Tibial nerve (tissue), 4 donors: ENCODE data around the gene SERPINA1. TPM values are rescaled to one million over a fixed set of nuclear protein-coding genes. Genes with fewer than 3 reads are reported as not detected.

Source experiments
- DNase-seq, 2 donors: peaks; one replicate each; pipeline ENCODE4 v3.0.0-alpha.2; 2019; ENCODE audit warnings: low spot score in 2 of 2
- H3K27ac ChIP-seq, 4 donors: fragments of 200-600 bp; sonication (generic) in 3 of 4; one replicate each; pipeline ENCODE4 v1.5.1; 2017 to 2019; ENCODE audit warnings: mild to moderate bottlenecking in 1 of 4
- H3K27me3 ChIP-seq, 2 donors: fragments of 200-600 bp; sonication (generic) in 1 of 2; one replicate each; pipeline versions ENCODE4 v1.5.1 to v1.6.0; 2017 to 2019
- H3K36me3 ChIP-seq, 3 donors: fragments of 200-600 bp; sonication (generic); one replicate each; pipeline ENCODE4 v1.5.1; 2018 to 2019
- H3K4me1 ChIP-seq, 4 donors: fragments of 200-600 bp; sonication (generic) in 3 of 4; one replicate each; pipeline ENCODE4 v1.5.1; 2017 to 2019
- H3K4me3 ChIP-seq, 4 donors: fragments of 200-600 bp; sonication (generic) in 3 of 4; one replicate each; pipeline ENCODE4 v1.5.1; 2017 to 2019; ENCODE audit warnings: mild to moderate bottlenecking in 1 of 4, moderate library complexity in 1 of 4
- H3K9me3 ChIP-seq, 4 donors: fragments of 200-600 bp; sonication (generic) in 3 of 4; one replicate each; pipeline ENCODE4 v1.5.1; 2017 to 2019
- CTCF ChIP-seq, 5 experiments: fragments of 200-600 bp in 3 of 5; fragments of 450-650 bp in 2 of 5; sonication (generic) in 3 of 5; IDR thresholded peaks; one replicate each; pipeline ENCODE4 v1.5.1; 2016 to 2019; ENCODE audit warnings: antibody characterized with exemption in 5 of 5, mild to moderate bottlenecking in 3 of 5, moderate library complexity in 2 of 5
- EP300 ChIP-seq, 2 donors: sonication (generic); formaldehyde crosslinking; IDR thresholded peaks; one replicate each; pipeline ENCODE4 v1.6.1; 2017; ENCODE audit warnings: antibody characterized with exemption in 2 of 2, mild to moderate bottlenecking in 1 of 2
- POLR2A ChIP-seq, 2 donors: fragments of 450-650 bp; IDR thresholded peaks; one replicate each; pipeline ENCODE4 v1.6.1; 2017; ENCODE audit warnings: antibody characterized with exemption in 2 of 2, mild to moderate bottlenecking in 2 of 2, moderate library complexity in 2 of 2
- WGBS, 2 donors: methylation state at CpG; one replicate each; pipeline ENCODE4 v1.1.5; 2018; 5-methylcytosine and 5-hydroxymethylcytosine counted together
- total RNA-seq, 4 donors: library from RNA; depleted of rRNA; stranded (reverse); fragments of >200 nt; gene quantifications; one replicate each; pipeline ENCODE4 v1.1.0, GENCODE V29; 2016

Gene SERPINA1
- total RNA-seq, 4 donors from 2014 or later: 5.7 to 13.9 (median 9.0) TPM

DNA sequence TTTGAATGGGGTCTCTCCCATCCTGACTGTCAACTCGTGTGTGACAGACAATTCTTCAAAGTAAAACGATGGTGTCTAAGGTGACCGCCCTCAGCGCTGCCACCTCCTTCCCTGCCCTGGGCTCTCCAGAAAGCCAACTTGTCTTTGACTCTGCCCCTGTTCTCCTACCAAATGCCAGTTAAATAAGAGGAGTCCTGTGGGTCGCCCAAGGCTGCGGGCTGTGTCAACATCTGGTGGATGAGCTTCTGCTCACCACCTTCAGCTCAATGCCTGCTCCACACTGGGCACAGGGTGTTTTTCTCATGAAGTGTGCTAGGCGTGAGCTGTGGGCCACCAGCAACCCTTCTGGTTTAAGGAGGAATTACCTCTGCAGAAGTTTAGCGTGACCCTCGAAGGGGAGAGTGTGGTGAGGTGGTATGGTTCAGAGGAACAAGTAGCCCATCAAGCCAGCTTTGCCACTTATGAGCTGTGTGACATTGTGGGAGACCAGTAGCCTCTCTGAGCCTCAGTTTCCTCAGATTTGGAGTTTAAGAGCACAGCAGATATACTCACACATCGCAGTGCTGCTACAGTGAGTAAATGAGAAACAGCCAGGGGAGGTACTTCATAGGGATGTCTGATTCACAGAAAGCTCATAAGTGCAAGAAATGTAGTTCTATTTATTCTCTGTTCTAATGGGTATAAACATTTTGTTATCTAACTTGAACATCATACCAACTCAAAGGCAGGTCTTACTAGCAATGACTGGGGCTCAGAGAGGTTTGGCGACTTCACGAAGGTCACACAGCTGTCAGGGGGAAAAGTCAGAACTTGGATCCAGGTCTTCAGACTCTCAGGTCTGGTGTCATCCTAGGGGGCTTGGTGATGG, 12.1 kb downstream of the SERPINA1 start:
- H3K4me1 ChIP-seq: peaks cover 0 to 25% (median 0%) of the 10 kb centered on the region in 4 donors
- H3K27ac ChIP-seq: no peak overlapping the region
- no peaks in the 10 kb centered on the region for H3K9me3 ChIP-seq
- DNase-seq: no peak
- no peaks in the 10 kb centered on the region for H3K36me3 ChIP-seq
- WGBS, 2 donors: 88 to 95% methylated on average over 12 of the region's 12 CpGs
- no peaks in the 10 kb centered on the region for H3K27me3 ChIP-seq
- no peak overlapping the region for H3K4me3 ChIP-seq
- TF ChIP-seq CTCF (IDR thresholded peaks at IDR 0.05) (no peak), EP300 (IDR thresholded peaks at IDR 0.05) (no peak)

DNA sequence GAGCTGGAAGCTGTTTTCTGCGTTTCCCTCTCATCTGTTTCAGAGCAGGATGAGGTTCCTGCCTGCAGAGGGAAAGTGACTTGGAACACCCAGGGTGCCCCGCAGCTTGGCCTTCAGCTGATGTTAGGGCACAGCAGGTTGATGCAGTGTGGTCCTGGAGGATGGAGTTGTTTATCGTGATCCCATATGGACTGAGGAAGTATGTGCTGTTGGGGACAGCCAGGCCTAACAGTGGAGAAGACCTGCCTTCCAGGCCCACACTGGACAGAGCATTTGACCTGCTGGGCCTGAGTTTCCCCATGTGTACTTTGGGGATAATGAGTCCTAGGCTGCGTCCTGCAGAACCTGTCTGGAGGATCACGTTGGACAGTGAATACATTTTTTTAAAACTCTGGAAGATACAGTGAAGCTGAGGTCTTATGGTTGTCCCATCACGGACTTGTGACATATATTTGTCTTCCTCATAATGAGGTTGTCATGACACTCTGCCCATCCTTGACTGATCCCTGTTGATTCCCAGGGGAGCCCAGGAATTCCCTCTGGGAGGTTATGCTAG, 12.8 kb downstream of the SERPINA1 start:
- WGBS, 2 donors: 67 to 71% methylated on average over 6 of the region's 6 CpGs
- H3K36me3 ChIP-seq: no peaks in the 10 kb centered on the region
- H3K4me3 ChIP-seq: no peak overlapping the region
- TF ChIP-seq CTCF (IDR thresholded peaks at IDR 0.05): no peak
- TF ChIP-seq POLR2A (IDR thresholded peaks at IDR 0.05): no peak
- no peak for TF ChIP-seq EP300 (IDR thresholded peaks at IDR 0.05)
- DNase-seq: no peak
- H3K4me1 ChIP-seq: peaks cover 0 to 25% (median 0%) of the 10 kb centered on the region in 4 donors
- H3K9me3 ChIP-seq: no peaks in the 10 kb centered on the region
- no peaks in the 10 kb centered on the region for H3K27me3 ChIP-seq
- peak overlapping the region in 2 of 4 donors; percentile 72 to 74 for H3K27ac ChIP-seq

DNA sequence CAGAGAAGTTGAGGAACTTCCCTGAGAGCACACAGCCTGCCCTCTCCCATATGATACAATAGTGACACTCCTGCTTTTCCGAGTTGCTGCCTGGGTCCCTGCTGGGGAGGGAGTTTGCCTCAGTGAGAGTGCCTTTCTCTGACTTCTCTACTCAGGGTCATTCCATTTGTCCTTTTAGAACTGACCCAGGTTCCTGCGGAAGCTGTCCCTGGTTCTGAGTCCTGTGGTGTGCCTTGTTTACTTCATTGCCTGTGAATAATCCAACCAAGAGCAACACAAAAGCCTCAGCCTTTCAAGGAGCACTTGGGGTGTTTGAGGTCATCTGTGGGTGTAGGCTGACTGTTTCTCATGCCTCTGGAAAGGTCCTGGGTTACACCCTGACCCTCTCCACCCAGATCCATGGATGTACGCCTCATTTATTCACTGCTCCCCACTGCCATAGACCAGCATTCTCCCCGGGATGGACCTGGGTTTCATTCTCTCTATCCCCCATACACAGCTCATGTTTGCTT, 13.6 kb downstream of the SERPINA1 start:
- H3K4me1 ChIP-seq: peaks cover 0 to 25% (median 0%) of the 10 kb centered on the region in 4 donors
- WGBS, 2 donors: 52 to 53% methylated on average over 4 of the region's 4 CpGs
- no peak for DNase-seq
- H3K9me3 ChIP-seq: no peaks in the 10 kb centered on the region
- H3K36me3 ChIP-seq: no peaks in the 10 kb centered on the region
- no peaks in the 10 kb centered on the region for H3K27me3 ChIP-seq
- peak overlapping the region in 2 of 4 donors; percentile 72 to 74 for H3K27ac ChIP-seq
- no peak overlapping the region for H3K4me3 ChIP-seq
- no peak for TF ChIP-seq EP300 (IDR thresholded peaks at IDR 0.05)

DNA sequence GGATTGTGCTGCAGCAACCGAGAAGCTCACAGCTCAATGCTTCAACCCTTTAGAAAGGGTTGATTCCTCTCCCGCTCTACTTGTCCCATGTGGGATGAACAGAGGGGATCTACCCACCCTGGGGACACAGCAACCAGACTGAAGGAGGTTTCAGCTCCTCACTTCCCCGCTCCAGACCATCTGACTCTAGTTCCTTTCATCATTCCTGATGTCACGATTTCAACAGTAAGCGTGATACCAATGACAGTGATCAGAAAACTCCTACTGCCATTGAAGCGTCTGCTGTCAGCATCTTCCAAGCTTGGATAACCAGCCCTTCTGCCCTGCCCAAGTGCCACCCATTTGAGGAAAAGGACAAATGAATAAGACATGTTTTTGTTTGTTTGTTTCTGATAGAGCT, 14.3 kb downstream of the SERPINA1 start:
- Histone ChIP-seq H3K4me3 (no peak overlapping the region), H3K4me1 (peaks cover 0 to 25% (median 0%) of the 10 kb centered on the region in 4 donors), H3K36me3 (no peaks in the 10 kb centered on the region), H3K27me3 (no peaks in the 10 kb centered on the region), H3K9me3 (no peaks in the 10 kb centered on the region), H3K27ac (peak overlapping the region in 2 of 4 donors; percentile 72 to 74)
- DNase-seq: no peak
- TF ChIP-seq EP300 (IDR thresholded peaks at IDR 0.05) (no peak), POLR2A (IDR thresholded peaks at IDR 0.05) (no peak), CTCF (IDR thresholded peaks at IDR 0.05) (no peak)
- WGBS, 2 donors: 94 to 95% methylated on average over 6 of the region's 6 CpGs

DNA sequence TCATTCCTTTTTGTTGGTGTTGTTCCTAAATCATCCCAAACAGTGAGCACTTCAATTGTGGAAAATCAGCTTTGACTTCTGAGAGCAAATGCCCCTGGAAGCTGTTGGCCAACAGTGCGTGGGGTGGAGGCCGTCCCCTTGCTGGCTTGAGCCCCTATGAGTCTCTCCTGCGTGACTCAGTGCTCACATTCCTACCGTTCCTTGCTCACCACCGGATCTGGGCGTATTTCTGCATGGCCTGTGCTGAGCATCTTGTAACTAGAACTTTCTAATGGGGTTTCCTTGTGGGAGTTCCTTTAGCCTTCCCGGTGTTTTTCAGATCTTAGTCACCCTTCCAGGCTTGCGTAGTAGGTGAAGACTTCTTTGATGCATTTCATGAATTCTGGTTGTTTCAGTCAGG, 14.7 kb downstream of the SERPINA1 start:
- Histone ChIP-seq H3K9me3 (no peaks in the 10 kb centered on the region), H3K4me1 (peaks cover 0 to 25% (median 0%) of the 10 kb centered on the region in 4 donors), H3K27me3 (no peaks in the 10 kb centered on the region), H3K36me3 (no peaks in the 10 kb centered on the region), H3K27ac (peak overlapping the region in 2 of 4 donors; percentile 72 to 74), H3K4me3 (no peak overlapping the region)
- DNase-seq: peak; percentile 39 to 55
- TF ChIP-seq EP300 (IDR thresholded peaks at IDR 0.05) (peak in 1 of 2 donors; percentile 58), CTCF (IDR thresholded peaks at IDR 0.05) (no peak), POLR2A (IDR thresholded peaks at IDR 0.05) (no peak)
- 36 to 62% methylated on average over 8 of the region's 8 CpGs for WGBS, 2 donors
